Astrocyte of the cerebellum (primary cell): Measurements from ENCODE around the gene PTPN12.
A peak's percentile ranks its signal among the peaks of the same experiment; 100 is the strongest.

ENCODE experiments used
- DNase-seq: peaks from one replicate; pipeline ENCODE4 v3.0.0-alpha.2; 2011; ENCODE audit warnings: low read depth
- H3K4me3 ChIP-seq: 2 replicates; pipeline ENCODE4 v1.5.1; 2011; ENCODE audit warnings: mild to moderate bottlenecking, low read depth, low read length, moderate library complexity
- CTCF ChIP-seq: IDR thresholded peaks from 2 replicates; pipeline ENCODE4 v1.5.1; 2012; ENCODE audit warnings: low read length, low read depth, moderate library complexity, mild to moderate bottlenecking; ENCODE audit errors: missing control alignments
- in situ Hi-C: cut with HindIII; loops from 2 replicates; pipeline ENCODE4 v1.10.0; 2017; ENCODE audit warnings: low sequenced_read_pairs

PTPN12 gene

DNA sequence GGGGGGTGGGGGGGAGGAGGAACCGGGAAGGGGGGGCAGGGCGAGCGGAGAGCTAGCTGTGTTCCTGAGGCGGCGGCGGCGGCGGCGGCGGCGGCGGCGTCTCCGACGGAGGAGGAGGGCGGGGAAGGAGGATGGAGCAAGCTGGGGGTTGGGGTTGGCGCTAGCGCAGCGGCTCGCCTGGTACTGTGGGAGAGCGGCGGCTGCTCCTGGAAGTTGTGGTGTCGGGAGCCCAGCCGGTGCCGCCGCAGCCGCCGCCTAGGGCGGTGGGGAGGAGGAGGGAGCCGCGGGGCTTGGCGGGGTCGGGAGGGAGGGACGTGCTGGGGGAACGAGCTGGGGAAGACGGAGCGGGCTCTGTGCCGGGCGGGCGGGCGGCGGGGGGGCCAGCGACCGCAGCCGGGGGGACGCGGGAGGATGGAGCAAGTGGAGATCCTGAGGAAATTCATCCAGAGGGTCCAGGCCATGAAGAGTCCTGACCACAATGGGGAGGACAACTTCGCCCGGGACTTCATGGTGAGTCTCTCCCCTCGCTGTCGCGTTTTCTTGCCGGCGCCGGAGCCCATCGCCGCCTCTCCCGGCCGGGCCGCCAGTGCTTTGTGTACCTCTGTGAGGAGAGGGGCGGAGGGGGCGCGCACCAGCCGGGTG lies at the start of gene PTPN12:
TSS of gene PTPN12 (plus strand) at position 160 of the 642 bp plus-strand sequence. CDS start at position 412, 252 bp downstream.
- DNase-seq: peak; percentile 67
- in situ Hi-C loops: no loop called here
- no peak for TF ChIP-seq CTCF
- peak within 1 kb of the TSS; percentile 99 for H3K4me3 ChIP-seq

DNA sequence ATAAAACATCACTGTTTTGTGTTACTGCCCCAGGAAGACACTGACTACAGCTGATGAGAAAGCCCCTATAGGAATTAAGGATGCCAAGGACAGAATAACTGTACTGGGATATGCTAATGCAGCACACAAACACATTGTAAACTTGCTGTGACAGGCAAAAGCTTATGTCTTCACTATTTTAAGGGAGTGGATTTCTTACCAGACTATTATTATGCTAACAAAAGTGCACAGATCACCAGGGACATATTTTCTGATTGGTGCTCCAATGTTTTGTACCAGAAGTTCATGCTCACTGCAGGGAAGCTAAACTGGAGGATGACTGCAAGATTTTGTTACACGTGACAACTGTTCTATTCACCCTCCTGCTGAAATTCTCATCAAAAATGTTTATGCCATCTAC lies 48.1 kb upstream of the PTPN12 start:
- no peak for TF ChIP-seq CTCF
- no peak for DNase-seq
- in situ Hi-C loops: no loop called here
- H3K4me3 ChIP-seq: no peak overlapping the region

DNA sequence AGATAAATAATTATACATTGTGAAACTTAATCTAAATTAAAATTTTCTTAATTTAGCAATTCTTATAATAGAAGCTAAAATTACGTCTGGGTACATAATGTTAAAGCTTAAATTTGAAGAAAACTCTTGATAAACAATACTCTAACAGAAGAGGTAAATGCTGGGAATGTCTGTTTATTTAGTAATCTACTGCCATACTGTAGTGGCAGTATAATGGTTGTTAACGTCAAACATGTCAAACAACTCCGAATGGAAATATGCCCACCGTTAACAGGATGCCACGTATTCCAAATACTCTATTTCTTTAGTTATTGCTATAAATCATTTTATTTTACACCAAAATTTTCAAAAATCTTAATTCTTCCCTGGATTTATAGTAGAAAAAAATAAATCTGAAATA lies 40.0 kb upstream of the PTPN12 start:
- in situ Hi-C loops: no loop called here
- no peak overlapping the region for H3K4me3 ChIP-seq
- TF ChIP-seq CTCF: no peak
- no peak for DNase-seq

DNA sequence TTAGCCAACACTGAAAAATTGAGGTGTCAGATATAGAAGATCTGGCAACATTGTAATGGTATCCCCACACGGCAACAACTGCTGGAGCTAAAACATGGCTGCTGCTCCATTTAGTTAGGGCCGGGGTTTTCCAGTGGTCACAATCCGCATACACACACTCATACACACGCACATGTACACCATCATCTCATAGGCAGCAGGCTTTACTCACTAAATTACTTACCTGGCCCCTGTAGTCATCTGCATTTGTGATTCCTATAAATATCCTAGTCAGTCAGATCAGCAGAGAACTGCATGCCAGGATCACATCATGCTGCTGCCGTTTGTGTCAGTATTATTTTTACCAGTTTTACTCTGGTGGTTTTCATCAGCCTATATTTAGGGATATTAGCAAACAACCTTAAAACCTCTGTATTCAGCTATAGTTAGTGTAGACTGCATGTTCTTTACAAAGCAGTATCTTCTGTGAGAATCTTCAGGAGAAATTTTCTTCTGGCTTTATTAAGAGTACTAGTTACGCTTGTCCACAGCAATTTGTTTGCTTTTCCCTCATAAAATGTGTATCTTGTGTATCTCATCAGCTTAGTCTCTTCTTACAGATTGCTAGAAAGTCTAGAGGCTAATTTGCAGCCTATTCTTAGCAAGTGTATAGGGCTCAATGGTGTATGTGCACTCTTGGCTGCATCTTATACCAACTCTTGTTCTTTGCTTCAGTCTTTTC lies 38.3 kb upstream of the PTPN12 start:
- no peak overlapping the region for H3K4me3 ChIP-seq
- in situ Hi-C loops: no loop called here
- no peak for TF ChIP-seq CTCF
- no peak for DNase-seq

- DNase-seq: no peak
- in situ Hi-C loops: no loop called here
- H3K4me3 ChIP-seq: no peak overlapping the region
- no peak for TF ChIP-seq CTCF
Observed at GRCh38 chr7:77501192-77501515, 35.9 kb upstream of the PTPN12 start.

- in situ Hi-C loops: no loop called here
Observed at GRCh38 chr7:77504951-77505350, 32.1 kb upstream of the PTPN12 start.

More at GRCh38 chr7:77504951-77505350, 32.1 kb upstream of the PTPN12 start:
- no peak for TF ChIP-seq CTCF
- no peak for DNase-seq
- no peak overlapping the region for H3K4me3 ChIP-seq
